Heart right ventricle (tissue), 16 donors: ENCODE results near the gene PLSCR1. TPM values are rescaled to one million over a fixed set of nuclear protein-coding genes. Genes with fewer than 3 reads are reported as not detected.

Source experiments
- ATAC-seq, 8 donors: fragments of 200-7000 bp; cut with Tn5 transposase; one replicate each; pipeline ENCODE4 v1.9.1; 2020; ENCODE audit warnings: mild to moderate bottlenecking in 8 of 8, moderate library complexity in 8 of 8, moderate number of reproducible peaks in 1 of 8
- DNase-seq, 2 donors: peaks; one replicate each; pipeline ENCODE4 v3.0.0-alpha.2; 2020
- H3K27ac ChIP-seq, 10 donors: fragments of 200-600 bp; sonication (generic) in 2 of 10; one replicate each; pipeline versions ENCODE4 v1.5.0 to v1.8.0; 2020 to 2022; ENCODE audit warnings: mild to moderate bottlenecking in 3 of 10
- H3K27me3 ChIP-seq, 7 donors: fragments of 200-600 bp; one replicate each; pipeline ENCODE4 v1.8.0; 2021 to 2022; ENCODE audit warnings: mild to moderate bottlenecking in 2 of 7
- H3K36me3 ChIP-seq, 9 donors: fragments of 200-600 bp; sonication (generic) in 1 of 9; one replicate each; pipeline versions ENCODE4 v1.5.0 to v1.8.0; 2020 to 2022; ENCODE audit warnings: mild to moderate bottlenecking in 2 of 9
- H3K4me1 ChIP-seq, 9 donors: fragments of 200-600 bp; sonication (generic) in 1 of 9; one replicate each; pipeline versions ENCODE4 v1.5.0 to v1.8.0; 2020 to 2022; ENCODE audit warnings: mild to moderate bottlenecking in 4 of 9
- H3K4me3 ChIP-seq, 10 donors: fragments of 200-600 bp; sonication (generic) in 2 of 10; one replicate each; pipeline versions ENCODE4 v1.5.0 to v1.8.0; 2020 to 2022; ENCODE audit warnings: mild to moderate bottlenecking in 7 of 10, moderate library complexity in 2 of 10
- H3K9me3 ChIP-seq, 11 donors: fragments of 200-600 bp in 10 of 11; sonication (generic) in 2 of 11; one replicate each; pipeline versions ENCODE4 v1.5.0 to v1.8.0; 2013 to 2022; ENCODE audit warnings: mild to moderate bottlenecking in 2 of 11, control low read depth in 1 of 11, moderate library complexity in 1 of 11
- CTCF ChIP-seq, 9 donors: fragments of 200-600 bp; sonication (generic) in 2 of 9; IDR thresholded peaks; one replicate each; pipeline versions ENCODE4 v1.5.0 to v1.8.0; 2021 to 2022; ENCODE audit warnings: antibody characterized with exemption in 9 of 9, mild to moderate bottlenecking in 5 of 9, moderate library complexity in 1 of 9
- WGBS, 2 donors: extraction: QIAGEN DNeasy Blood & Tissue Kit; methylation state at CpG; one replicate each; pipeline ENCODE4 v1.1.7; 2013; ENCODE audit warnings: inconsistent platforms in 1 of 2; 5-methylcytosine and 5-hydroxymethylcytosine counted together
- intact Hi-C, 10 donors: fragments of 100-400 bp; cut with DNase I; formaldehyde crosslinking; loops; one replicate each; pipeline versions ENCODE4 v1.11.1 to v1.14.2; 2022
- long read RNA-seq, 3 donors: library from polyadenylated mRNA; unstranded; transcript quantifications; one replicate each; pipeline ENCODE4 v2.0.0, GENCODE V29; 2020 to 2021
- polyA plus RNA-seq, 2 donors: library from polyadenylated mRNA; stranded (reverse); fragments of 200-250 nt; gene quantifications; one replicate each; pipeline ENCODE4 v1.2.3, GENCODE V29; 2013
- total RNA-seq, 10 donors: library from RNA; stranded (reverse); fragmentation: NEBNext Ultra II Directional in 3 of 10; extraction: Animal tissue kit (Norgen Biotek cat#: 25700) in 3 of 10; gene quantifications; one replicate each; pipeline versions ENCODE4 v1.2.1 to v1.2.4, GENCODE V29; 2021 to 2023
- donor health status: Arrhythmogenic right ventricular cardiomyopathy.
- donor health status: ischemic (EF 13 %, LVEDD 7.1; RV severe dilation, severe dysfunction).
- donor health status: healthy with polysubstance abuse.
- donor health status: DM: no; HTN: yes; CAD: no.
- donor health status: DM: no; HTN: no; CAD: no.
- donor health status: ischemic (EF 25% LVEDD 6.9; RV normal size, moderate dysfunction).
- donor health status: ischemic (EF 25% LVEDD 5.7; RV mildly dilated, moderate dysfunction).
- donor health status: healthy.
- donor health status: DM: yes; HTN: yes; CAD: no.
- donor health status: Ischemic cardiomyopathy.
- donor health status: ischemic (EF 35%, LVEDD 5.7; RV mildly dilated, moderate dysfunction).
- donor health status: nonischemic (EF 11% LVEDD 7.7; RV severe dilation, severe dysfunction).
- donor health status: DM: yes; HTN: yes; CAD: no.
- donor health status: PGD.
- donor health status: ischemic (EF 29% LVEDD 5.4; RV normal size, mild dysfunction).
- donor health status: nonischemic (EF 23%, LVEDD 6.1; RV moderate dilation, normal function).

PLSCR1 gene
- total RNA-seq (10 to 100 TPM; 11.7 to 72.6 (median 22.5) TPM), polyA plus RNA-seq (10 to 100 TPM; 12.1 to 16.9 TPM)
- long read RNA-seq, donor 1, transcript PLSCR1-201 (9 exons, 2,233 nt) = major isoform, 10 of 14 reads
- long read RNA-seq, donor 1, partial matches to known transcripts = 1 of 14 reads
- long read RNA-seq, donor 1, other reads (novel, unspliced or antisense) = 2 of 14 reads
- long read RNA-seq, donor 2, transcript PLSCR1-201 (9 exons, 2,233 nt) = major isoform, 6 of 11 reads
- long read RNA-seq, donor 2, partial matches to known transcripts = 1 of 11 reads
- long read RNA-seq, donor 2, other reads (novel, unspliced or antisense) = 2 of 11 reads
- long read RNA-seq, donor 3, transcript PLSCR1-202 (8 exons, 996 nt) = minor isoform, 11 of 101 reads
- long read RNA-seq, donor 3, transcript PLSCR1-201 (9 exons, 2,233 nt) = major isoform, 70 of 101 reads
- long read RNA-seq, donor 3, partial matches to known transcripts = 10 of 101 reads
- long read RNA-seq, donor 3, other reads (novel, unspliced or antisense) = 8 of 101 reads

- Histone ChIP-seq H3K27ac (peak within 1 kb of the TSS; percentile 91 to 99 (median 96)), H3K36me3 (peaks cover 0 to 10% (median 0%) of the 10 kb centered on the region in 9 donors), H3K9me3 (no peaks in the 10 kb centered on the region), H3K4me1 (peaks cover 0 to 45% (median 32%) of the 10 kb centered on the region in 9 donors), H3K4me3 (peak within 1 kb of the TSS; percentile 43 to 90 (median 76)), H3K27me3 (no peaks in the 10 kb centered on the region)
- WGBS, 2 donors = 1% methylated on average over 51 of the region's 51 CpGs
- intact Hi-C loops = loop anchor here in 3 of 10 donors (2.0 to 10.0 kb wide), 4 partner anchors 37 to 379 kb away; partner anchors contain the start of genes PLOD2 (in 1 of the 3) and PLSCR2 (in 1 of the 3)
- TF ChIP-seq CTCF (IDR thresholded peaks at IDR 0.05) = no peak
- ATAC-seq (peak; percentile 93 to 97 (median 96)), DNase-seq (peak; percentile 90 to 96)
Observed at GRCh38 chr3:146544002-146544928, at the start of gene PLSCR1. Gene PLSCR1 (minus strand): TSS chr3:146544607. CDS start chr3:146536552, 8,055 bp downstream.

- DNase-seq (no peak), ATAC-seq (no peak)
- H3K27me3 ChIP-seq = no peaks in the 10 kb centered on the region
- no peaks in the 10 kb centered on the region for H3K9me3 ChIP-seq
- 68 to 71% methylated on average over 3 of the region's 3 CpGs for WGBS, 2 donors
- H3K36me3 ChIP-seq = no peaks in the 10 kb centered on the region
- intact Hi-C loops = loop anchor here in 2 of 10 donors (5.0 kb wide), 1 partner anchor 49 kb away; no protein-coding TSS in a partner anchor
- H3K4me3 ChIP-seq = no peak overlapping the region
- H3K4me1 ChIP-seq = no peaks in the 10 kb centered on the region
- H3K27ac ChIP-seq = no peak overlapping the region
- TF ChIP-seq CTCF (IDR thresholded peaks at IDR 0.05) = no peak
Observed at GRCh38 chr3:146593776-146594175, 49.4 kb upstream of the PLSCR1 start.

- H3K36me3 ChIP-seq = no peaks in the 10 kb centered on the region
- no peak overlapping the region for H3K27ac ChIP-seq
- ATAC-seq (no peak), DNase-seq (no peak)
- H3K9me3 ChIP-seq = no peaks in the 10 kb centered on the region
- H3K4me3 ChIP-seq = no peak overlapping the region
- H3K27me3 ChIP-seq = no peaks in the 10 kb centered on the region
- 55 to 62% methylated on average over 2 of the region's 2 CpGs for WGBS, 2 donors
- intact Hi-C loops = loop anchor here in 2 of 10 donors (5.0 kb wide), 1 partner anchor 52 kb away; no protein-coding TSS in a partner anchor
- TF ChIP-seq CTCF (IDR thresholded peaks at IDR 0.05) = no peak
- no peaks in the 10 kb centered on the region for H3K4me1 ChIP-seq
Observed at GRCh38 chr3:146590521-146590920, 46.1 kb upstream of the PLSCR1 start.
